22Rv1 (cell line): ENCODE data around the gene DDX17.

Experiments used
- CTCF ChIP-seq: fragments of 450-650 bp; IDR thresholded peaks from 2 replicates; pipeline ENCODE4 v1.5.1; 2017; ENCODE audit warnings: mild to moderate bottlenecking
- ZFX ChIP-seq: fragments of 450-650 bp; IDR thresholded peaks from 2 replicates; pipeline ENCODE4 v1.6.1; 2017; ENCODE audit warnings: antibody characterized with exemption, borderline replicate concordance

GRCh38 chr22:38435010-38435409, 71.1 kb downstream of the DDX17 start:
- peak; percentile 27 for TF ChIP-seq CTCF
- TF ChIP-seq ZFX: no peak
